ENCODE data around the gene PRR14.

GRCh38 chr16:30700971-30701370 is 50.2 kb downstream of the PRR14 start:
- TF ChIP-seq CTCF (IDR thresholded peaks at IDR 0.05) (no peak), POLR2A (IDR thresholded peaks at IDR 0.05) (no peak)
